Nephron progenitor cell (in vitro differentiated cells): ENCODE results near the gene JARID2.

Experiments
- DNase-seq: peaks from one replicate; pipeline ENCODE4 v3.0.0; 2021
- H3K27ac Mint-ChIP-seq: 2 replicates; pipeline ENCODE4 v1.8.0; 2021; ENCODE audit warnings: mild to moderate bottlenecking, moderate library complexity, mixed read lengths
- H3K27me3 Mint-ChIP-seq: 2 replicates; pipeline ENCODE4 v1.8.0; 2021; ENCODE audit warnings: mild to moderate bottlenecking, low read depth, mixed read lengths; ENCODE audit not compliant: poor library complexity
- H3K36me3 Mint-ChIP-seq: 2 replicates; pipeline ENCODE4 v1.8.0; 2021; ENCODE audit warnings: low read depth, mixed read lengths
- H3K4me1 Mint-ChIP-seq: 2 replicates; pipeline ENCODE4 v1.8.0; 2021; ENCODE audit warnings: mixed read lengths
- H3K4me3 Mint-ChIP-seq: 2 replicates; pipeline ENCODE4 v1.8.0; 2021; ENCODE audit warnings: mild to moderate bottlenecking, moderate library complexity, mixed read lengths
- H3K9me3 Mint-ChIP-seq: 2 replicates; pipeline ENCODE4 v1.8.0; 2021; ENCODE audit warnings: mild to moderate bottlenecking, moderate library complexity, mixed read lengths
- TF ChIP-seq, protein P1 (sequence below): fragments of 200-600 bp; sonication (generic); IDR thresholded peaks from 2 replicates; pipeline ENCODE4 v1.5.0; 2021; ENCODE audit warnings: antibody characterized with exemption

JARID2 gene

DNA sequence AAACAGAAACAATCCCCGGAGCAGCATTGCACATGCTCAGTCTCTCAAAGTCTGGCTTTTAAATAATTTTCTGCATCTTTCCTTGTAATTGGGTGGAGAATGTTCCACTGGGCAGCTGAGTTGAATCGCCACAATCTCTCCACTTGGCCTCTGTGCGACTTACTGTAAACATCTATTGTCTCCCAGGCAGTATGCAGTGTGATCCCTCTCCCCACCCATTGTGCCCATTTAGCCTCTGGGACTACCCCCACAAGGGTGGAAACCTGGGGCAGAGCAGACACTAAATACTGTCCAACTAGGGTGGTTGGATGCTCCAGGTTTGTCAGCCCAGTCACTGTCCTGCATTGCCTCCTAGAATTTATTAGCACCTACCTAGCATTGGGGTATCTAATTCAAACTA, 96.2 kb downstream of the JARID2 start:
- H3K4me1 Mint-ChIP-seq, result peaks cover 54% of the 10 kb centered on the region
- H3K4me3 Mint-ChIP-seq, result no peak overlapping the region
- TF ChIP-seq, protein P1, sequence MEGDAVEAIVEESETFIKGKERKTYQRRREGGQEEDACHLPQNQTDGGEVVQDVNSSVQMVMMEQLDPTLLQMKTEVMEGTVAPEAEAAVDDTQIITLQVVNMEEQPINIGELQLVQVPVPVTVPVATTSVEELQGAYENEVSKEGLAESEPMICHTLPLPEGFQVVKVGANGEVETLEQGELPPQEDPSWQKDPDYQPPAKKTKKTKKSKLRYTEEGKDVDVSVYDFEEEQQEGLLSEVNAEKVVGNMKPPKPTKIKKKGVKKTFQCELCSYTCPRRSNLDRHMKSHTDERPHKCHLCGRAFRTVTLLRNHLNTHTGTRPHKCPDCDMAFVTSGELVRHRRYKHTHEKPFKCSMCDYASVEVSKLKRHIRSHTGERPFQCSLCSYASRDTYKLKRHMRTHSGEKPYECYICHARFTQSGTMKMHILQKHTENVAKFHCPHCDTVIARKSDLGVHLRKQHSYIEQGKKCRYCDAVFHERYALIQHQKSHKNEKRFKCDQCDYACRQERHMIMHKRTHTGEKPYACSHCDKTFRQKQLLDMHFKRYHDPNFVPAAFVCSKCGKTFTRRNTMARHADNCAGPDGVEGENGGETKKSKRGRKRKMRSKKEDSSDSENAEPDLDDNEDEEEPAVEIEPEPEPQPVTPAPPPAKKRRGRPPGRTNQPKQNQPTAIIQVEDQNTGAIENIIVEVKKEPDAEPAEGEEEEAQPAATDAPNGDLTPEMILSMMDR, result no peak
- H3K27me3 Mint-ChIP-seq, result peaks cover 3% of the 10 kb centered on the region
- no peaks in the 10 kb centered on the region for H3K9me3 Mint-ChIP-seq
- H3K27ac Mint-ChIP-seq, result peak overlapping the region; percentile 40
- H3K36me3 Mint-ChIP-seq, result no peaks in the 10 kb centered on the region
- DNase-seq, result no peak

GRCh38 chr6:15343490-15344191, 97.8 kb downstream of the JARID2 start:
- DNase-seq, result no peak
- Mint-ChIP-seq H3K4me1 (peaks cover 44% of the 10 kb centered on the region), H3K4me3 (no peak overlapping the region), H3K27ac (no peak overlapping the region), H3K36me3 (no peaks in the 10 kb centered on the region), H3K27me3 (peaks cover 3% of the 10 kb centered on the region), H3K9me3 (no peaks in the 10 kb centered on the region)
- TF ChIP-seq, protein P1, result no peak

DNA sequence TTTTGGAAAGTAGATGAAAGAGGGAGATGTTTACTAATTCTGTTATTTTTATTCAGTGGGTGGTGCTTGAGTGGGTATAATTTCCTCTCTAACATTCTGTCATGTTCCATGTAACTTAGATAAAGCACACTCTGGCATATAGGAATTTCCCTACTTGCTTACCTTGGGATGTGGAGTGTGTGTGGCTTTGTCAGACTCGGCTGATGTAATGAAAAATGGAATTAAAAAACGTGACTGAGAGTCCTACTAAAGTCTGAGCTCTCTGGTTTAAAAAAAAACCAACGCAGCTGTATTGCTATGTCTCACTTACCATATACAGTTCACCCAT, 98.3 kb downstream of the JARID2 start:
- peaks cover 3% of the 10 kb centered on the region for H3K27me3 Mint-ChIP-seq
- H3K4me3 Mint-ChIP-seq, result no peak overlapping the region
- peaks cover 46% of the 10 kb centered on the region for H3K4me1 Mint-ChIP-seq
- TF ChIP-seq, protein P1, result no peak
- no peak for DNase-seq
- H3K27ac Mint-ChIP-seq, result no peak overlapping the region
- no peaks in the 10 kb centered on the region for H3K36me3 Mint-ChIP-seq
- no peaks in the 10 kb centered on the region for H3K9me3 Mint-ChIP-seq

GRCh38 chr6:15344831-15345230, 99.0 kb downstream of the JARID2 start:
- no peak for DNase-seq
- H3K27me3 Mint-ChIP-seq, result peaks cover 3% of the 10 kb centered on the region
- H3K27ac Mint-ChIP-seq, result no peak overlapping the region
- H3K4me3 Mint-ChIP-seq, result no peak overlapping the region
- H3K4me1 Mint-ChIP-seq, result peaks cover 52% of the 10 kb centered on the region
- H3K36me3 Mint-ChIP-seq, result no peaks in the 10 kb centered on the region
- TF ChIP-seq, protein P1, result no peak
- H3K9me3 Mint-ChIP-seq, result no peaks in the 10 kb centered on the region

- peaks cover 44% of the 10 kb centered on the region for H3K4me1 Mint-ChIP-seq
Observed at GRCh38 chr6:15346315-15346714, 100.4 kb downstream of the JARID2 start.

More at GRCh38 chr6:15346315-15346714, 100.4 kb downstream of the JARID2 start:
- H3K4me3 Mint-ChIP-seq, result no peak overlapping the region
- H3K36me3 Mint-ChIP-seq, result no peaks in the 10 kb centered on the region
- TF ChIP-seq, protein P1, result no peak
- H3K9me3 Mint-ChIP-seq, result no peaks in the 10 kb centered on the region
- DNase-seq, result no peak
- no peak overlapping the region for H3K27ac Mint-ChIP-seq
- peaks cover 3% of the 10 kb centered on the region for H3K27me3 Mint-ChIP-seq
